ENCODE measurements around the gene BCAR1. TPM values are rescaled to one million over a fixed set of nuclear protein-coding genes. Genes with fewer than 3 reads are reported as not detected.

BCAR1 gene
- total RNA-seq, 1 experiment from 2014 or later = 95.6 TPM

DNA sequence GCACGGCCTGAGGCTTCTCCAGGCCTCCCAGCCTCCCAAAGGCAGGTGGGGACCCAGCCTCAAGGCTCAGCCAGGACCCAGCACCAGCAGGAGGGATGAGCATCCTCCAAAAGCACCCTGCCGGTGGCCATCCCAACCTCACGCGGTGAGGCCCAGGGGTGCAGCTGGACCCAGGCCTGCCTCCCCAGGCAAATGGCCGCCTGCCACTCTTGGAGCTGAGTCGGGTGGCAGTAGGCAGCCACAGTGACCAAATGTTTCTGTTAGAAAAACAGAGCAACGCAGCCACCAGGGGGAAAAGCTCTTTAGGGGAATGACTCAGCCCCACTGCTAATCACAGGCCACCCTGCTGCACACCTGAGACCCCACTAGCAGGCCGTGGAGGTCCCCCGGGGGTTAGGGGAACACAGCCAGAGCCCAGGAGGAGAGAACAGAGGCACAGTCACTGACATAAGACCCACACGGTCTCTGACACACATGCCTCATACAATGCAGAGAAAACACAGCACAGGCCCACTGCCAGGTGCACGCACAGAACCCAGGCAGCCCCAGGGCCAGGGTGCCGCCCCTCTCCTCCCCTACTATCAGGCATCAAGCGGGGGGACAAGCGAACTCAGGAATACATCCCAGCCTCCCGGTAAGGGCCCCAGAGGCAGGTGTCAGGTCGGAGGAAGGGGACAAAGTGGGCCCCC lies 12.4 kb downstream of the BCAR1 start:
- H3K4me3 Mint-ChIP-seq = no peak overlapping the region
- peaks cover 26% of the 10 kb centered on the region for H3K4me1 Mint-ChIP-seq
- no peaks in the 10 kb centered on the region for H3K27me3 Mint-ChIP-seq (ENCODE audit: low read depth)
- no peak for ATAC-seq
- TF ChIP-seq ATF1 (CRISPR knock-in tag; IDR thresholded peaks at IDR 0.05) (no peak), ZNF263 (CRISPR knock-in tag; IDR thresholded peaks at IDR 0.05; ENCODE audit: low read depth) (no peak), OVOL2 (CRISPR knock-in tag; IDR thresholded peaks at IDR 0.05; ENCODE audit: borderline replicate concordance) (no peak)
- TF ChIP-seq, protein P1, sequence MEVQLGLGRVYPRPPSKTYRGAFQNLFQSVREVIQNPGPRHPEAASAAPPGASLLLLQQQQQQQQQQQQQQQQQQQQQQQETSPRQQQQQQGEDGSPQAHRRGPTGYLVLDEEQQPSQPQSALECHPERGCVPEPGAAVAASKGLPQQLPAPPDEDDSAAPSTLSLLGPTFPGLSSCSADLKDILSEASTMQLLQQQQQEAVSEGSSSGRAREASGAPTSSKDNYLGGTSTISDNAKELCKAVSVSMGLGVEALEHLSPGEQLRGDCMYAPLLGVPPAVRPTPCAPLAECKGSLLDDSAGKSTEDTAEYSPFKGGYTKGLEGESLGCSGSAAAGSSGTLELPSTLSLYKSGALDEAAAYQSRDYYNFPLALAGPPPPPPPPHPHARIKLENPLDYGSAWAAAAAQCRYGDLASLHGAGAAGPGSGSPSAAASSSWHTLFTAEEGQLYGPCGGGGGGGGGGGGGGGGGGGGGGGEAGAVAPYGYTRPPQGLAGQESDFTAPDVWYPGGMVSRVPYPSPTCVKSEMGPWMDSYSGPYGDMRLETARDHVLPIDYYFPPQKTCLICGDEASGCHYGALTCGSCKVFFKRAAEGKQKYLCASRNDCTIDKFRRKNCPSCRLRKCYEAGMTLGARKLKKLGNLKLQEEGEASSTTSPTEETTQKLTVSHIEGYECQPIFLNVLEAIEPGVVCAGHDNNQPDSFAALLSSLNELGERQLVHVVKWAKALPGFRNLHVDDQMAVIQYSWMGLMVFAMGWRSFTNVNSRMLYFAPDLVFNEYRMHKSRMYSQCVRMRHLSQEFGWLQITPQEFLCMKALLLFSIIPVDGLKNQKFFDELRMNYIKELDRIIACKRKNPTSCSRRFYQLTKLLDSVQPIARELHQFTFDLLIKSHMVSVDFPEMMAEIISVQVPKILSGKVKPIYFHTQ (CRISPR knock-in tag; IDR thresholded peaks at IDR 0.05) = no peak
- TF ChIP-seq, protein P2, sequence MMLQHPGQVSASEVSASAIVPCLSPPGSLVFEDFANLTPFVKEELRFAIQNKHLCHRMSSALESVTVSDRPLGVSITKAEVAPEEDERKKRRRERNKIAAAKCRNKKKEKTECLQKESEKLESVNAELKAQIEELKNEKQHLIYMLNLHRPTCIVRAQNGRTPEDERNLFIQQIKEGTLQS (CRISPR knock-in tag; conservative IDR thresholded peaks at IDR 0.05) = no peak
- ChIA-PET POLR2A (interaction anchor here (0.9 kb wide), 1 partner anchor 11 kb away, joined by 3 read pairs; no protein-coding TSS in a partner anchor), CTCF (interaction anchor here (1.0 to 1.4 kb wide), 3 partner anchors 40 to 226 kb away, joined by 3 to 4 read pairs (median 4); partner anchors contain the start of gene TMEM170A)
- no peaks in the 10 kb centered on the region for H3K9me3 Mint-ChIP-seq
- peak; percentile 10 for DNase-seq (ENCODE audit: low spot score)
- peaks cover 44% of the 10 kb centered on the region for H3K36me3 Mint-ChIP-seq
- H3K27ac Mint-ChIP-seq = peak overlapping the region; percentile 89

DNA sequence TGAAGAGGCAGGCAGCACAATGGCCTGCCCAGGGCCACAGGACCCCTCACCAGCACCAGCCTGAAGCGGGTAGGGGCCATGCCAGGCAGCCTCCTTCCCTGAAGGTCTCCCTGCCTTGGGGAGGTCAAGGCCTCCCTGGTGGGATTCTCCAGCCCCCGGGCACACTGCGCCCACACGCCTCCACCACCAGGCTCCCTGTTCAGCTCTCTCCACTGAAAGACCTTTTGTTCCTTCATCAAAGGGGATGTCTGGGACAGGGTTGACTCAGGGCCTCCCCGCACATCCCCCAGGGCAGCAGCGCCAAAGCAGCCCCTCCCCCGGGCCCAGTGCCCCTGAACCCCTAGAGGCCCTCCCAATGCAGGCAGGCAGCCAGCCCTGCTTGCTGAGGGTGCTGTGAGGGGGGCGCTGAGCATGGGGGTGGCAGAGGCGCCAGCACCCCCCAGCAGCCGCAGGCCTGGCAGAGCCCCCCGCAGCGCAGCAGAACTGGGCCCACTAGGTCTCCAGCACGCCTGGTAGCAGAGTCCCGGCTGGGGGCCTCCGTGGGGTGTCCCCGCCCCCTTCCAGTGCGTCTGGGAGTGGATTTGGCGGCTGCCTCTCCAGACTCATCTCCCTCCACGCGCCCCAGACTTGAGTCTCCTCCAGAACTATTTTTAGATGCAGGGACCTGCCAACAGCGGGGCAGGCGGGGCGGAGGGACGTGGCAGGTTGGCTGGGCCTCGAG lies 13.1 kb downstream of the BCAR1 start:
- TF ChIP-seq, protein P3, sequence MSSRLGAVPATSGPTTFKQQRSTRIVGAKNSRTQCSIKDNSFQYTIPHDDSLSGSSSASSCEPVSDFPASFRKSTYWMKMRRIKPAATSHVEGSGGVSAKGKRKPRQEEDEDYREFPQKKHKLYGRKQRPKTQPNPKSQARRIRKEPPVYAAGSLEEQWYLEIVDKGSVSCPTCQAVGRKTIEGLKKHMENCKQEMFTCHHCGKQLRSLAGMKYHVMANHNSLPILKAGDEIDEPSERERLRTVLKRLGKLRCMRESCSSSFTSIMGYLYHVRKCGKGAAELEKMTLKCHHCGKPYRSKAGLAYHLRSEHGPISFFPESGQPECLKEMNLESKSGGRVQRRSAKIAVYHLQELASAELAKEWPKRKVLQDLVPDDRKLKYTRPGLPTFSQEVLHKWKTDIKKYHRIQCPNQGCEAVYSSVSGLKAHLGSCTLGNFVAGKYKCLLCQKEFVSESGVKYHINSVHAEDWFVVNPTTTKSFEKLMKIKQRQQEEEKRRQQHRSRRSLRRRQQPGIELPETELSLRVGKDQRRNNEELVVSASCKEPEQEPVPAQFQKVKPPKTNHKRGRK (CRISPR knock-in tag; IDR thresholded peaks at IDR 0.05; ENCODE audit: borderline replicate concordance) = no peak
- TF ChIP-seq TEAD1 (CRISPR knock-in tag; IDR thresholded peaks at IDR 0.05) (no peak), ZNF263 (CRISPR knock-in tag; IDR thresholded peaks at IDR 0.05; ENCODE audit: low read depth) (no peak), PRRX2 (CRISPR knock-in tag; IDR thresholded peaks at IDR 0.05) (no peak), NFYB (CRISPR knock-in tag; conservative IDR thresholded peaks at IDR 0.05; ENCODE audit: low read depth) (no peak), ZNF121 (CRISPR knock-in tag; IDR thresholded peaks at IDR 0.05) (no peak)
- TF ChIP-seq, protein P4, sequence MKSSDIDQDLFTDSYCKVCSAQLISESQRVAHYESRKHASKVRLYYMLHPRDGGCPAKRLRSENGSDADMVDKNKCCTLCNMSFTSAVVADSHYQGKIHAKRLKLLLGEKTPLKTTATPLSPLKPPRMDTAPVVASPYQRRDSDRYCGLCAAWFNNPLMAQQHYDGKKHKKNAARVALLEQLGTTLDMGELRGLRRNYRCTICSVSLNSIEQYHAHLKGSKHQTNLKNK (CRISPR knock-in tag; IDR thresholded peaks at IDR 0.05) = no peak
- ChIA-PET POLR2A (no interaction called here), CTCF (interaction anchor here (1.0 to 1.4 kb wide), 2 partner anchors 39 to 227 kb away, joined by 3 to 4 read pairs; partner anchors contain the start of gene TMEM170A)

DNA sequence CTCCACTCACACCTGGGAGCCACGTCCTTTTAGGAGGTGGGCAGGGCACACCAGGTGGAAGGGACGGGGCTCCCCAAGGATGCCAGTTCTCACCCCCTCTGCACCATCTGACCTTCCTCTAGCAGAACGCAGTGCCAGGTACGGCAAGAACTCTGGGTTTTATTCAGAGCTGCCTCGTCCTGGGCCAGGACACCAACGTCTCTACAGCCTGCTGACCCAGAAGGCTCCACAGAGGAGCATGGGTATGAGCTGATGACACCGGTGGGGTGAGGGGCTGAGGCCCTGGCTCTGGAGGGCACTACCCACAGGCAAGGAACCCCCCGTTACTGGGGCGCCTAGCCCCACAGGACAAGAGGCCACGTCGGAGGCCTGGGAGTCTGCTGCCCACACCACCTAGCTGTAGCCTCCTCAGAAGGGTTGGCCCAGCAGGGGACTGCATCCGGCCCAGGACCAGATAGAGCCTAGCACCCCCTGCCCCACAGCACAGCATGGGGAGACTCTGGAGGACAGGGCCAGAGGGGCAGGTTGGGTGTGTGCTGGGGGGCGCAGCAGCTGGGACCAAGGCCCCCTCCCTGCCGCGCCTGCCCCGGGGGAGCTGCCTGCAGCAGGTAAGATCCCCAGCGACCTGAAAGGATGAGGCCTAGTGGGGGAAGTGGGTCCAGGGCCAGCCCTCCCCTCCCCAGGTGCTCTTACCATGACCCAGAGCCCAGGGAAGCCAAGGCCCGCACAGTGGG lies 13.9 kb downstream of the BCAR1 start:
- H3K9me3 Mint-ChIP-seq = no peaks in the 10 kb centered on the region

More for the DNA sequence above, 13.1 kb downstream of the BCAR1 start:
- no peaks in the 10 kb centered on the region for H3K27me3 Mint-ChIP-seq (ENCODE audit: low read depth)
- H3K27ac Mint-ChIP-seq = no peak overlapping the region
- peaks cover 42% of the 10 kb centered on the region for H3K36me3 Mint-ChIP-seq
- H3K4me1 Mint-ChIP-seq = peaks cover 19% of the 10 kb centered on the region
- H3K9me3 Mint-ChIP-seq = no peaks in the 10 kb centered on the region
- no peak overlapping the region for H3K4me3 Mint-ChIP-seq
- ATAC-seq = no peak
- peak; percentile 15 for DNase-seq (ENCODE audit: low spot score)

More for the DNA sequence above, 13.9 kb downstream of the BCAR1 start:
- 0 out of 2 replicates have a peak overlapping the region, but pooled peaks have one; percentile 32 for H3K27ac Mint-ChIP-seq
- no peaks in the 10 kb centered on the region for H3K27me3 Mint-ChIP-seq (ENCODE audit: low read depth)
- ATAC-seq (no peak), DNase-seq (ENCODE audit: low spot score) (no peak)
- ChIA-PET POLR2A (no interaction called here), CTCF (no interaction called here)
- TF ChIP-seq, protein P5, sequence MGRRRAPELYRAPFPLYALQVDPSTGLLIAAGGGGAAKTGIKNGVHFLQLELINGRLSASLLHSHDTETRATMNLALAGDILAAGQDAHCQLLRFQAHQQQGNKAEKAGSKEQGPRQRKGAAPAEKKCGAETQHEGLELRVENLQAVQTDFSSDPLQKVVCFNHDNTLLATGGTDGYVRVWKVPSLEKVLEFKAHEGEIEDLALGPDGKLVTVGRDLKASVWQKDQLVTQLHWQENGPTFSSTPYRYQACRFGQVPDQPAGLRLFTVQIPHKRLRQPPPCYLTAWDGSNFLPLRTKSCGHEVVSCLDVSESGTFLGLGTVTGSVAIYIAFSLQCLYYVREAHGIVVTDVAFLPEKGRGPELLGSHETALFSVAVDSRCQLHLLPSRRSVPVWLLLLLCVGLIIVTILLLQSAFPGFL (CRISPR knock-in tag; IDR thresholded peaks at IDR 0.05; ENCODE audit: borderline replicate concordance) = no peak
- TF ChIP-seq SMAD4 (CRISPR knock-in tag; IDR thresholded peaks at IDR 0.05) (no peak), ZNF396 (CRISPR knock-in tag; IDR thresholded peaks at IDR 0.05; ENCODE audit: borderline replicate concordance) (no peak), ZNF121 (CRISPR knock-in tag; IDR thresholded peaks at IDR 0.05) (no peak), RELA (CRISPR knock-in tag; IDR thresholded peaks at IDR 0.05; ENCODE audit: borderline replicate concordance) (no peak), FOXK1 (CRISPR knock-in tag; IDR thresholded peaks at IDR 0.05) (no peak), KAT7 (CRISPR knock-in tag; IDR thresholded peaks at IDR 0.05; ENCODE audit: borderline replicate concordance) (no peak)
- TF ChIP-seq, protein P3 (CRISPR knock-in tag; IDR thresholded peaks at IDR 0.05; ENCODE audit: borderline replicate concordance) = no peak
- TF ChIP-seq, protein P4 (CRISPR knock-in tag; IDR thresholded peaks at IDR 0.05) = no peak
- TF ChIP-seq, protein P6, sequence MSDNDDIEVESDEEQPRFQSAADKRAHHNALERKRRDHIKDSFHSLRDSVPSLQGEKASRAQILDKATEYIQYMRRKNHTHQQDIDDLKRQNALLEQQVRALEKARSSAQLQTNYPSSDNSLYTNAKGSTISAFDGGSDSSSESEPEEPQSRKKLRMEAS (CRISPR knock-in tag; IDR thresholded peaks at IDR 0.05) = no peak
- no peak overlapping the region for H3K4me3 Mint-ChIP-seq
- peaks cover 16% of the 10 kb centered on the region for H3K4me1 Mint-ChIP-seq
- peaks cover 42% of the 10 kb centered on the region for H3K36me3 Mint-ChIP-seq

Measured in WTC11 (cell line).